ENCODE data around the gene SLC9A8. TPM values are rescaled to one million over a fixed set of nuclear protein-coding genes. Genes with fewer than 3 reads are reported as not detected.

Gene SLC9A8
- total RNA-seq, 1 donor from 2014 or later: 4.1 TPM

- H3K9ac ChIP-seq: no peak overlapping the region
- H3K27me3 Mint-ChIP-seq (ENCODE audit: insufficient read depth, low read depth): peaks cover 5% of the 10 kb centered on the region
- no peaks in the 10 kb centered on the region for H3K27me3 ChIP-seq
- peak overlapping the region; percentile 53 for H3K27ac Mint-ChIP-seq
- peak overlapping the region; percentile 26 for H3K4me2 ChIP-seq
- DNase-seq (ENCODE audit: low spot score): no peak
- peaks cover 27% of the 10 kb centered on the region for H3K4me1 ChIP-seq
- no peaks in the 10 kb centered on the region for H3K9me3 ChIP-seq (ENCODE audit: low read depth)
- H3K36me3 ChIP-seq: no peaks in the 10 kb centered on the region
- peaks cover 18% of the 10 kb centered on the region for H3F3A ChIP-seq (ENCODE audit: low read depth)
- no peaks in the 10 kb centered on the region for H3K79me2 ChIP-seq (ENCODE audit: low read depth)
- peaks cover 23% of the 10 kb centered on the region for H3K36me3 Mint-ChIP-seq
- no peak overlapping the region for H2AFZ ChIP-seq (replicated peaks)
- peak overlapping the region; percentile 21 for H3K4me3 Mint-ChIP-seq
- TF ChIP-seq CTCF (IDR thresholded peaks at IDR 0.05) (no peak), EZH2phosphoT487 (IDR thresholded peaks at IDR 0.05) (no peak), EZH2 (IDR thresholded peaks at IDR 0.05) (no peak)
- H4K20me1 ChIP-seq (ENCODE audit: low read depth): no peaks in the 10 kb centered on the region
- peaks cover 26% of the 10 kb centered on the region for H3K4me1 Mint-ChIP-seq
- H3K9me3 Mint-ChIP-seq: no peaks in the 10 kb centered on the region
- no peak overlapping the region for H3K27ac ChIP-seq
- H3K4me3 ChIP-seq: no peak overlapping the region
Observed at GRCh38 chr20:49832632-49833327, 20.2 kb downstream of the SLC9A8 start.

- no peaks in the 10 kb centered on the region for H3K79me2 ChIP-seq (ENCODE audit: low read depth)
- TF ChIP-seq EZH2 (IDR thresholded peaks at IDR 0.05) (no peak), CTCF (IDR thresholded peaks at IDR 0.05) (no peak), EZH2phosphoT487 (IDR thresholded peaks at IDR 0.05) (peak; percentile 95)
- H3F3A ChIP-seq (ENCODE audit: low read depth): peaks cover 18% of the 10 kb centered on the region
- Mint-ChIP-seq H3K27ac (no peak overlapping the region), H3K4me3 (no peak overlapping the region), H3K36me3 (peaks cover 23% of the 10 kb centered on the region), H3K27me3 (ENCODE audit: insufficient read depth, low read depth) (peaks cover 5% of the 10 kb centered on the region), H3K4me1 (peaks cover 26% of the 10 kb centered on the region), H3K9me3 (no peaks in the 10 kb centered on the region)
- H3K4me3 ChIP-seq: no peak overlapping the region
- H3K27ac ChIP-seq: peak overlapping the region; percentile 85
- no peaks in the 10 kb centered on the region for H3K9me3 ChIP-seq (ENCODE audit: low read depth)
- no peaks in the 10 kb centered on the region for H3K27me3 ChIP-seq
- peaks cover 29% of the 10 kb centered on the region for H3K4me1 ChIP-seq
- no peaks in the 10 kb centered on the region for H4K20me1 ChIP-seq (ENCODE audit: low read depth)
- no peaks in the 10 kb centered on the region for H3K36me3 ChIP-seq
- DNase-seq (ENCODE audit: low spot score): peak; percentile 92
- H3K4me2 ChIP-seq: peak overlapping the region; percentile 26
- no peak overlapping the region for H2AFZ ChIP-seq (replicated peaks)
- H3K9ac ChIP-seq: no peak overlapping the region
Observed at GRCh38 chr20:49833483-49833882, 20.9 kb downstream of the SLC9A8 start.

GRCh38 chr20:49835031-49835430, 22.4 kb downstream of the SLC9A8 start:
- H3K4me3 Mint-ChIP-seq: no peak overlapping the region
- H3K36me3 Mint-ChIP-seq: peaks cover 16% of the 10 kb centered on the region
- H3K9ac ChIP-seq: no peak overlapping the region
- DNase-seq (ENCODE audit: low spot score): no peak
- H3K27ac ChIP-seq: no peak overlapping the region
- H3K27me3 ChIP-seq: no peaks in the 10 kb centered on the region
- H3K36me3 ChIP-seq: no peaks in the 10 kb centered on the region
- no peaks in the 10 kb centered on the region for H4K20me1 ChIP-seq (ENCODE audit: low read depth)
- H3K4me3 ChIP-seq: no peak overlapping the region
- H3K9me3 Mint-ChIP-seq: no peaks in the 10 kb centered on the region
- peak overlapping the region; percentile 20 for H3K4me2 ChIP-seq
- TF ChIP-seq EZH2 (IDR thresholded peaks at IDR 0.05) (no peak), CTCF (IDR thresholded peaks at IDR 0.05) (no peak), EZH2phosphoT487 (IDR thresholded peaks at IDR 0.05) (no peak)
- no peaks in the 10 kb centered on the region for H3K9me3 ChIP-seq (ENCODE audit: low read depth)
- H3F3A ChIP-seq (ENCODE audit: low read depth): peaks cover 18% of the 10 kb centered on the region
- H3K27ac Mint-ChIP-seq: no peak overlapping the region
- peaks cover 5% of the 10 kb centered on the region for H3K27me3 Mint-ChIP-seq (ENCODE audit: insufficient read depth, low read depth)
- H3K4me1 ChIP-seq: peaks cover 35% of the 10 kb centered on the region
- H3K79me2 ChIP-seq (ENCODE audit: low read depth): no peaks in the 10 kb centered on the region
- no peak overlapping the region for H2AFZ ChIP-seq (replicated peaks)
- peaks cover 19% of the 10 kb centered on the region for H3K4me1 Mint-ChIP-seq
